Common myeloid progenitor, CD34-positive (primary cell): ENCODE measurements around the gene DNAJB11.
"Not testable (repeated sequence)": the region's sequence is repeated elsewhere in the genome, so short reads cannot be mapped to it uniquely, and the experiment has no call there.

ENCODE experiments used
- CTCF ChIA-PET: fragments of 350-600 bp; sonication (Branson Sonifier 250); formaldehyde crosslinking; loops from one replicate; lab custom pipeline; 2021; ENCODE audit warnings: antibody characterized with exemption; lab: Charles Lee
- POLR2A ChIA-PET: fragments of 350-600 bp; sonication (Branson Sonifier 250); formaldehyde crosslinking; loops from one replicate; lab custom pipeline; 2021; ENCODE audit warnings: antibody characterized with exemption; lab: Charles Lee
- DNase-seq, 3 donors: peaks; one replicate each; pipeline versions ENCODE4 v3.0.0 to v3.0.0-alpha.2; 2013
- H3K27ac ChIP-seq, 2 experiments: 1 replicate in 1 of 2; 2 replicates in 1 of 2; pipeline ENCODE4 v1.7.0; 2013; ENCODE audit warnings: inconsistent platforms in 2 of 2, low read length in 2 of 2, mild to moderate bottlenecking in 2 of 2, low read depth in 1 of 2, moderate library complexity in 1 of 2; ENCODE audit not compliant: severe bottlenecking in 2 of 2, insufficient read depth in 1 of 2, poor library complexity in 1 of 2
- H3K27me3 ChIP-seq, 5 experiments: replicated peaks in 2 of 5; 1 replicate in 3 of 5; 2 replicates in 2 of 5; pipeline versions ENCODE4 v1.6.1 to v1.7.0; 2013; ENCODE audit warnings: low read length in 4 of 5, mild to moderate bottlenecking in 2 of 5, moderate library complexity in 2 of 5, inconsistent platforms in 1 of 5; ENCODE audit not compliant: insufficient read depth in 5 of 5, control insufficient read depth in 4 of 5
- H3K36me3 ChIP-seq, 4 experiments: 1 replicate in 2 of 4; 2 replicates in 2 of 4; pipeline versions ENCODE4 v1.6.1 to v1.7.0; 2013; ENCODE audit warnings: low read length in 3 of 4, control low read depth in 1 of 4, mild to moderate bottlenecking in 1 of 4; ENCODE audit not compliant: control insufficient read depth in 4 of 4, insufficient read depth in 4 of 4
- H3K4me1 ChIP-seq, 4 experiments: 1 replicate in 3 of 4; 2 replicates in 1 of 4; pipeline versions ENCODE4 v1.6.1 to v1.7.1; 2013; ENCODE audit warnings: low read length in 3 of 4, mild to moderate bottlenecking in 3 of 4, control low read depth in 1 of 4, inconsistent platforms in 1 of 4, moderate library complexity in 1 of 4; ENCODE audit not compliant: control insufficient read depth in 4 of 4, insufficient read depth in 4 of 4; ENCODE audit errors: control extremely low read depth in 1 of 4
- H3K4me3 ChIP-seq, 7 experiments: 1 replicate in 4 of 7; 2 replicates in 3 of 7; pipeline versions ENCODE4 v1.5.1 to v1.7.0; 2013; ENCODE audit warnings: mild to moderate bottlenecking in 7 of 7, low read length in 6 of 7, moderate library complexity in 6 of 7, inconsistent platforms in 2 of 7, low read depth in 2 of 7, control low read depth in 1 of 7; ENCODE audit not compliant: insufficient read depth in 4 of 7, control insufficient read depth in 1 of 7; ENCODE audit errors: extremely low read depth in 1 of 7
- H3K9me3 ChIP-seq, 5 experiments: 1 replicate in 4 of 5; 2 replicates in 1 of 5; pipeline versions ENCODE4 v1.6.1 to v1.7.1; 2013; ENCODE audit warnings: low read length in 4 of 5, mild to moderate bottlenecking in 2 of 5, inconsistent platforms in 1 of 5, low read depth in 1 of 5, moderate library complexity in 1 of 5; ENCODE audit not compliant: control insufficient read depth in 4 of 5, insufficient read depth in 2 of 5; ENCODE audit errors: control extremely low read depth in 1 of 5
- WGBS: methylation state at CpG from one replicate; pipeline ENCODE4 v1.1.5; 2013; ENCODE audit not compliant: insufficient coverage; 5-methylcytosine and 5-hydroxymethylcytosine counted together

The DNAJB11 gene

DNA sequence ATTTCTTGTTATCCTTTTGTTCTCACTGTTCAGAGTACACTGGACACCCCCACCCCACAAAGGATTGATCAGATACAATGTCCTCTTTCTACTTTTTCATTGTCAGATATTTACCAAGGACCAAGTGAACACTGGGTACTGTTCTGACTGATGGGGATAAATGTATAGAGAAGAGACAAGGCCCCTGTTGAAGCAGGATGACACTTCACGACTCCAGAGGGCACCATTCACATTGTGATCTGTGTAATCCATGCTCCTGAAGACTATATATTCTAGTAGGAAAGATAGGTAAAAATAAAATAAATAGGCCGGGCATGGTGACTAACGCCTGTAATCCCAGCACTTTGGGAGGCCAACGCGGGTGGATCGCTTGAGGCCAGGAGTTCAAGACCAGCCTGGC, 19.1 kb upstream of the DNAJB11 start:
- WGBS = 98% methylated on average over 6 of the region's 6 CpGs
- CTCF ChIA-PET = interaction anchor here (1.1 kb wide), 1 partner anchor 12 kb away, joined by 3 read pairs; no protein-coding TSS in a partner anchor
- H3K4me3 ChIP-seq = no peak overlapping the region

DNA sequence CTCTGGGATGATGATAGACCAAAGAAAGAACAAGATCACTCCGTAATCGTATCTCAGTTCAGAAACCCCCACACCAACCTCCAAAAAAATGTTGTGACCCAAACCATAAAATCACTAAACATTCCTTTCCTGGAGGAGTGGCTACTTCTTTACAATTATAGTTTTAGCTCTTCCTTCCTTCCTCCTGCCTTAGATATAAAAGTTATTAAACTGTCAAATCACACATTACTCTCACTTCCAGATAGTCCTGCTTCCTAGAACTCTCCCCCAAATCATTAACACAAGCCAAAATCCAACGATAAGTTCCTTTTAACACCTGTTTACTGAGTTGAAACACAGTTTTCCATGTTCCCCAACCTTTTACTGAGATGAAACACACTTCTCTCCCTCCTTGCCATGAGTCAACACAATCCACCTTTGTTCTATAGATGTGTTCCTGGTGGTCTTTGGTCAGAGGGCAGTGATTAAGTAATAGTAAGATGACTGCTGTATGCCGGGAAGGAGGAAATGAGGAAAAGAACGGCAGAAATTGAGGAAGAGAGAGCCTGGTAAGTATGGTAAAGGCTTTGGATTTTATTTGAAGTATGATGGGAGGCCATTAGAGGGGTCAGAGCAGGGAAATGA, 18.0 kb upstream of the DNAJB11 start:
- no peak overlapping the region for H3K27ac ChIP-seq
- ChIA-PET CTCF (interaction anchor here (0.9 to 1.1 kb wide), 3 partner anchors 14 to 349 kb away, joined by 3 read pairs; no protein-coding TSS in a partner anchor), POLR2A (interaction anchor here (0.6 kb wide), 2 partner anchors 14 to 37 kb away, joined by 3 read pairs; no protein-coding TSS in a partner anchor)
- H3K27me3 ChIP-seq = no peaks in the 10 kb centered on the region
- H3K4me1 ChIP-seq = no peaks in the 10 kb centered on the region
- DNase-seq = no peak
- WGBS = 85% methylated on average over 5 of the region's 5 CpGs
- no peak overlapping the region for H3K4me3 ChIP-seq
- H3K9me3 ChIP-seq = no peaks in the 10 kb centered on the region
- peaks cover 18 to 69% (median 34%) of the 10 kb centered on the region in 4 experiments for H3K36me3 ChIP-seq

More for the DNA sequence above, 19.1 kb upstream of the DNAJB11 start:
- POLR2A ChIA-PET = no interaction called here
- no peaks in the 10 kb centered on the region for H3K4me1 ChIP-seq
- H3K27me3 ChIP-seq = no peaks in the 10 kb centered on the region
- DNase-seq = no peak
- no peaks in the 10 kb centered on the region for H3K9me3 ChIP-seq
- peaks cover 12 to 58% (median 28%) of the 10 kb centered on the region in 4 experiments for H3K36me3 ChIP-seq
- H3K27ac ChIP-seq = no peak overlapping the region

DNA sequence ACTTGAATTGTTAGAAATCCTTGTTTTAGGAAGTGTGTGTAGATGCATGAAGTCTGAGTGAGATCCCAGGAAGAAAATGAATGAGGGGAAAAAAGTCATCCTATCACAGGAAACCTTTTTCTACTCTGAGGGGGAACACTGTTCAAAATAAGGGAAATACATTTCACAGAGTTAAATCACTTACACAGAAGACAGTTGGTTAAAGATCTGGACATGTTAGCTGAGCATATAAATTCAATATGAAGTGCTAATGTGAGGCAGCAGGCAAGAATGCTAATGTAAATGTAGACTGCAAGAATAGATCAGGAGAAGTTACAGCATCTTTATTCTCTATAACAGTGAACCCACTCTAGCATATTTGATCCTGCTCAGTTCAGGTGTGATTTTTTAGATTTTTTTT, 5.9 kb upstream of the DNAJB11 start:
- ChIA-PET CTCF (interaction anchor here (1.2 kb wide), 2 partner anchors 9 to 305 kb away, joined by 3 read pairs; no protein-coding TSS in a partner anchor), POLR2A (no interaction called here)
- H3K9me3 ChIP-seq = no peaks in the 10 kb centered on the region

DNA sequence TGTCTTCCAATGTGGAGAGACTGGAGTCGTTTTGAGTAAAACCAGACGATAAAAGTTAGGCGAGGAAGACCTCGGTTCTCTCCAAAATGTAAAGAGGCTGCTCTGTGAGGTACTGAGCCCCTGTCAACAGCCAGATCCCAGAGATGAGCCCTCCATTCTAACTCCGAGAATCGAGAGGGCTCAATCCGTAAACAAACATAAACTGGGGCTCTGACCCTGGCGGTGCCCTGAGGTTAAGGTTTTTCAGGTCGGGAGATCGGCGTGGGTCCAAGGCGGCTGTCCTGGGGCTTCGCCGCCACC, 3.8 kb upstream of the DNAJB11 start:
- WGBS = under 1% methylated on average over 12 of the region's 14 CpGs
- peak overlapping the region; percentile 67 to 93 for H3K27ac ChIP-seq
- DNase-seq = no peak
- no peaks in the 10 kb centered on the region for H3K9me3 ChIP-seq
- H3K4me1 ChIP-seq = peaks cover 20 to 35% (median 31%) of the 10 kb centered on the region in 4 experiments
- no peaks in the 10 kb centered on the region for H3K27me3 ChIP-seq
- H3K36me3 ChIP-seq = peaks cover 0 to 7% (median 2%) of the 10 kb centered on the region in 4 experiments
- H3K4me3 ChIP-seq = peak overlapping the region; percentile 89 to 97 (median 96)
- CTCF ChIA-PET = interaction anchor here (0.8 to 1.6 kb wide), 7 partner anchors 10 to 623 kb away, joined by 3 to 8 read pairs (median 3); no protein-coding TSS in a partner anchor
- POLR2A ChIA-PET = interaction anchor here (0.6 kb wide), 1 partner anchor 39 kb away, joined by 4 read pairs; no protein-coding TSS in a partner anchor

More for the DNA sequence above, 5.9 kb upstream of the DNAJB11 start:
- DNase-seq = no peak
- peaks cover 0 to 7% (median 2%) of the 10 kb centered on the region in 4 experiments for H3K36me3 ChIP-seq
- no peak overlapping the region for H3K27ac ChIP-seq
- H3K27me3 ChIP-seq = no peaks in the 10 kb centered on the region
- H3K4me1 ChIP-seq = peaks cover 11 to 22% (median 18%) of the 10 kb centered on the region in 4 experiments
- H3K4me3 ChIP-seq = no peak overlapping the region

DNA sequence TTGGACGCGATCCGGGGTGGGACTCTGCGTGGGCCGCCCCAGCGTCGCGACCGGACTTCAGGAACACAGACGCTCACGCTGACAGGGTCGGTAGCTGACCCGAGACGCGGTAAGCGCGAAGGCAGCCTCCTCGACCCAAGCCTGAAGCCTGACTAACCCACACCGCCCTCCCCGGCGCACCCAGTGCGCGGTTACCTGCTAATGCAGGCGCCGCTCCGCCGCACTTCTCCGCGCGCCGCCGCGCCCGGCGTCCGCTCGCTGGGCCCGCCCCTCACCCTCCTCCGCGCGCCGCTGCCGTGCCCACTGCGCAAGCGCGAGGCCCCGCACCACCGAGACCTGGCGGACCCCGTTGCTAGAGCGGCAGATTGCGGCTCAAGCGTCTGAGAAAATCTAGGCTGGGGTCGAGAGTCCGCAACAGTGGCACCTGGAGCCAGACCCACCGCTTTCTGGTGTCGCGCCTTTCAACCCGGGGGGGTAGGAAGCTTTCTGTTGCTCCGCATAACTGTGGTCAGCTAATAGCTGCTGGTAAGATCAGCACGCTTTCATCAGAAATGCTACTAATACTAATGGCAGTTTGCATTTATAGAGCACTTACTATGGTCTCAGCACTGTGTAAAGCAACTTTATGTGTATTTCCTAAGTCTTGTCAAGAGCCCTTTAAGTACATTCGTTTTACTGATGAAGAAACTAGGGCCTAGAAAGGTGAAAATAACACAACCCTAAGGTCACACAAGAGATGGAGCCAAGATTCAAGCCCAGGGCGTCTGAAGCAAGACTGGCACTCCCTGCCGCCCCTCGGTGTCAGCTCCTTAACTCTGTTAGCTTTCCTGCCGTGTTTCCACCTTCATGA, 3.2 kb upstream of the DNAJB11 start, which contains the start of gene TBCCD1:
TSS of gene TBCCD1 (minus strand) at position 268 of the 850 bp plus-strand sequence. CDS start 3,010 bp downstream, outside the sequence.
- H3K4me3 ChIP-seq = peak within 1 kb of the TSS; percentile 89 to 97 (median 96)
- no peaks in the 10 kb centered on the region for H3K9me3 ChIP-seq
- ChIA-PET POLR2A (interaction anchor here (0.5 kb wide), 1 partner anchor 41 kb away, joined by 3 read pairs; no protein-coding TSS in a partner anchor), CTCF (interaction anchor here (1.1 to 1.6 kb wide), 2 partner anchors 10 to 590 kb away, joined by 3 to 8 read pairs; no protein-coding TSS in a partner anchor)
- peaks cover 24 to 39% (median 33%) of the 10 kb centered on the region in 4 experiments for H3K4me1 ChIP-seq
- peak within 1 kb of the TSS; percentile 67 to 93 for H3K27ac ChIP-seq
- DNase-seq = peak; percentile 92 to 94 (median 92)
- WGBS = 0% methylated on average over 57 of the region's 66 CpGs
- H3K27me3 ChIP-seq = no peaks in the 10 kb centered on the region
- peaks cover 0 to 3% (median 2%) of the 10 kb centered on the region in 4 experiments for H3K36me3 ChIP-seq

DNA sequence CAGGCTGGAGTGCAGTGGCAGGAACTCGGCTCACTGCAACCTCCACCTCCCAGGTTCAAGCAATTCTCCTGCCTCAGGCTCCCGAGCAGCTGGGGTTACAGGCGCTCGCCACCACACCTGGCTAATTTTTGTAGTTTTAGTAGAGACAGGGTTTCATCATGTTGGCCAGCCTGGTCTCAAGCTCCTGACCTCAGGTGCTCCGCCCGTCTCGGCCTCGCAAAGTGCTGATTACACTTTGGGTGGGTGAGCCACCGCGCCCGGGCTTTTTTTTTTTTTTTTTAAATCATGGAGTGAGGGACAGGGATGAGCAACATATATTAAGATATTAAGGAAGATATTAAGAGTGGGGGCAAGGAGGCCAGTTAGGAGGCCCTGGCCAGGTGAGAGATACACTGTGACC, 1.2 kb upstream of the DNAJB11 start:
- DNase-seq, POLR2A ChIA-PET, H3K27me3 ChIP-seq, H3K9me3 ChIP-seq: not testable (repeated sequence)
- Histone ChIP-seq H3K27ac (peak overlapping the region in 1 of 2 experiments; percentile 92), H3K36me3 (peaks cover 5 to 10% (median 7%) of the 10 kb centered on the region in 4 experiments), H3K4me3 (peak overlapping the region in 6 of 7 experiments; percentile 77 to 99 (median 86)), H3K4me1 (peaks cover 24 to 39% (median 33%) of the 10 kb centered on the region in 4 experiments)
- CTCF ChIA-PET = interaction anchor here (1.8 to 4.1 kb wide), 2 partner anchors 15 to 626 kb away, joined by 6 to 19 read pairs; no protein-coding TSS in a partner anchor
- WGBS = 98% methylated on average over 7 of the region's 11 CpGs
